B cell (primary cell): ENCODE measurements around the gene C19orf53. TPM values are rescaled to one million over a fixed set of nuclear protein-coding genes. Genes with fewer than 3 reads are reported as not detected.

Experiments used
- ATAC-seq: fragments of 200-7000 bp; cut with Tn5 transposase; one replicate; pipeline ENCODE4 v1.10.0; 2021; ENCODE audit warnings: low read depth, mild to moderate bottlenecking, moderate number of reproducible peaks, moderate library complexity
- CTCF ChIA-PET: fragments of 350-600 bp; sonication (Branson Sonifier 250); formaldehyde crosslinking; loops from one replicate; lab custom pipeline; 2021; ENCODE audit warnings: antibody characterized with exemption, inconsistent platforms; lab: Charles Lee
- POLR2A ChIA-PET: fragments of 350-600 bp; sonication (Branson Sonifier 250); formaldehyde crosslinking; loops from one replicate; lab custom pipeline; 2021; ENCODE audit warnings: antibody characterized with exemption; lab: Charles Lee
- DNase-seq: peaks from one replicate; pipeline ENCODE4 v3.0.0; 2013
- H2AFZ ChIP-seq: 2 replicates; pipeline ENCODE4 v1.6.1; 2012; ENCODE audit warnings: mild to moderate bottlenecking, low read depth, low read length; ENCODE audit not compliant: insufficient read depth, poor library complexity, severe bottlenecking
- H3K27ac ChIP-seq, 2 donors: 1 replicate in 1 of 2; 2 replicates in 1 of 2; pipeline ENCODE4 v1.5.1; 2012 to 2013; ENCODE audit warnings: low read length in 2 of 2, mild to moderate bottlenecking in 2 of 2, moderate library complexity in 1 of 2
- H3K27me3 ChIP-seq, 4 experiments: fragments of 200-600 bp in 1 of 4; sonication (generic) in 1 of 4; replicated peaks in 1 of 4; 1 replicate in 2 of 4; 2 replicates in 2 of 4; pipeline versions ENCODE4 v1.6.1 to v1.7.0; 2013 to 2016; ENCODE audit warnings: low read length in 3 of 4, mild to moderate bottlenecking in 2 of 4, mixed read lengths in 1 of 4, moderate library complexity in 1 of 4; ENCODE audit not compliant: insufficient read depth in 4 of 4, control insufficient read depth in 3 of 4; ENCODE audit errors: control extremely low read depth in 1 of 4
- H3K36me3 ChIP-seq, 2 experiments: replicated peaks in 1 of 2; 1 replicate in 1 of 2; 2 replicates in 1 of 2; pipeline versions ENCODE4 v1.6.1 to v1.7.1; 2013; ENCODE audit warnings: low read length in 1 of 2; ENCODE audit not compliant: insufficient read depth in 2 of 2, control insufficient read depth in 1 of 2; ENCODE audit errors: control extremely low read depth in 1 of 2, extremely low read depth in 1 of 2
- H3K4me1 ChIP-seq, 2 donors: fragments of 200-600 bp in 1 of 2; sonication (generic) in 1 of 2; 1 replicate in 1 of 2; 2 replicates in 1 of 2; pipeline versions ENCODE4 v1.5.1 to v1.6.1; 2013 to 2017; ENCODE audit warnings: low read length in 2 of 2; ENCODE audit not compliant: control insufficient read depth in 2 of 2, insufficient read depth in 2 of 2
- H3K4me2 ChIP-seq: replicated peaks from 2 replicates; pipeline ENCODE3; 2012; ENCODE audit warnings: mild to moderate bottlenecking, low read depth, low read length; ENCODE audit not compliant: poor library complexity, severe bottlenecking
- H3K4me3 ChIP-seq, 5 experiments: fragments of 200-600 bp in 1 of 5; sonication (generic) in 1 of 5; 1 replicate in 3 of 5; 2 replicates in 2 of 5; pipeline versions ENCODE4 v1.5.1 to v1.7.0; 2011 to 2016; ENCODE audit warnings: low read length in 4 of 5, mild to moderate bottlenecking in 4 of 5, low read depth in 2 of 5, control low read depth in 1 of 5, moderate library complexity in 1 of 5; ENCODE audit not compliant: insufficient read depth in 1 of 5; ENCODE audit errors: control extremely low read depth in 1 of 5, extremely low read depth in 1 of 5
- H3K79me2 ChIP-seq: fragments of 200-600 bp; sonication (generic); one replicate; pipeline ENCODE4 v1.6.0; 2016; ENCODE audit warnings: low read length; ENCODE audit not compliant: control insufficient read depth, insufficient read depth
- H3K9ac ChIP-seq: fragments of 200-600 bp; sonication (generic); 2 replicates; pipeline ENCODE4 v1.6.1; 2017; ENCODE audit warnings: mild to moderate bottlenecking, low read length, moderate library complexity
- H3K9me3 ChIP-seq, 3 donors: one replicate each; pipeline versions ENCODE4 v1.6.1 to v1.7.1; 2013; ENCODE audit warnings: low read length in 2 of 3; ENCODE audit not compliant: control insufficient read depth in 2 of 3, insufficient read depth in 1 of 3; ENCODE audit errors: control extremely low read depth in 1 of 3
- H4K20me1 ChIP-seq: 2 replicates; pipeline ENCODE4 v1.6.0; 2012; ENCODE audit warnings: mild to moderate bottlenecking, low read length; ENCODE audit not compliant: insufficient read depth, control insufficient read depth, poor library complexity, severe bottlenecking
- H3K27ac Mint-ChIP-seq: one replicate; pipeline ENCODE4 v1.8.0; 2021; ENCODE audit warnings: mixed read lengths
- H3K27me3 Mint-ChIP-seq: one replicate; pipeline ENCODE4 v1.8.0; 2021; ENCODE audit warnings: mixed read lengths
- H3K4me1 Mint-ChIP-seq: one replicate; pipeline ENCODE4 v1.8.0; 2021; ENCODE audit warnings: mixed read lengths
- H3K4me3 Mint-ChIP-seq: one replicate; pipeline ENCODE4 v1.8.0; 2021; ENCODE audit warnings: mixed read lengths
- H3K9me3 Mint-ChIP-seq: one replicate; pipeline ENCODE4 v1.8.0; 2022; ENCODE audit warnings: mixed read lengths; ENCODE audit not compliant: insufficient read depth
- EZH2 ChIP-seq: IDR thresholded peaks from 2 replicates; pipeline ENCODE4 v1.6.1; 2012; ENCODE audit warnings: borderline replicate concordance, low read depth, mild to moderate bottlenecking, moderate library complexity, low read length; ENCODE audit not compliant: insufficient read depth, poor library complexity, severe bottlenecking
- WGBS: methylation state at CpG from one replicate; pipeline ENCODE4 v1.1.5; 2013; ENCODE audit warnings: missing lambda C conversion rate; ENCODE audit not compliant: insufficient coverage; 5-methylcytosine and 5-hydroxymethylcytosine counted together
- intact Hi-C: fragments of 100-400 bp; cut with micrococcal nuclease; formaldehyde crosslinking; loops from one replicate; pipeline ENCODE4 v1.10.0; 2022
- polyA plus RNA-seq: library from polyadenylated mRNA; depleted of rRNA; stranded (reverse); fragments of >200 nt; gene quantifications from 2 replicates; pipeline ENCODE4 v1.2.3, GENCODE V29; 2012
- total RNA-seq, 2 donors: library from RNA; stranded (reverse); fragments of 120-200 nt in 1 of 2; gene quantifications; 1 replicate in 1 of 2; 2 replicates in 1 of 2; pipeline versions ENCODE4 v1.2.3 to v1.2.4, GENCODE V29; 2013 to 2022
- TF ChIP-seq, protein P1 (sequence below): fragments of 200-600 bp; IDR thresholded peaks from one replicate; pipeline ENCODE4 v1.8.0; 2022; ENCODE audit warnings: antibody characterized with exemption, mild to moderate bottlenecking

Gene C19orf53
- total and polyA plus RNA-seq, 2 donors (not counting 1 experiment from before 2014, with no cell fraction given): 62.5 to 110 TPM

DNA sequence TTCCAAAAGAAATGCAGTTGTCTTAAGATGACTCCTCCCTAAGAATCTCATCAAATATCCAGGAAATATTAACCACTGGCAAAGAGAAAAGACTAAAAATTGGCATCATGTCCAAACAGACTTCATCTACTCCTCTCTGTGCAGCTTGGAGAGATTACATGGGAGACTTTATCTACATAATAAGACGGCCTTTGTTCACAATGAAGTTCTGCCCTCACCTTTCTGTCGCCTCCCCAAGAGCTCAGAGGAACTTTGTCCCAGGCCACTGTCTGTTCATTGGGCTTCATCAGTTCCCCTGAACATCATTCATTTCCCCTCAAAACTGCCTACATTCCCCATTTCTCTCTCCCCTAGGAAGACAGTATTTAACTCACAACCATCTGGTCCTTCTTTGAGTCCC lies 32.4 kb upstream of the C19orf53 start:
- no peaks in the 10 kb centered on the region for H3K4me1 ChIP-seq
- DNase-seq (no peak), ATAC-seq (no peak)
- no peaks in the 10 kb centered on the region for H3K27me3 ChIP-seq
- no peak overlapping the region for H2AFZ ChIP-seq
- intact Hi-C loops: loop anchor here (10.0 kb wide), 1 partner anchor 1813 kb away; no protein-coding TSS in a partner anchor
- no peak overlapping the region for H3K9ac ChIP-seq
- H3K4me3 ChIP-seq: no peak overlapping the region
- ChIA-PET CTCF (interaction anchor here (0.6 kb wide), 1 partner anchor 49 kb away, joined by 3 read pairs; no protein-coding TSS in a partner anchor), POLR2A (interaction anchor here (0.5 kb wide), 1 partner anchor 46 kb away, joined by 6 read pairs; no protein-coding TSS in a partner anchor)
- no peak overlapping the region for H3K27ac ChIP-seq
- no peak overlapping the region for H3K4me2 ChIP-seq
- 83% methylated on average over 1 of the region's 2 CpGs for WGBS
- no peaks in the 10 kb centered on the region for H3K27me3 Mint-ChIP-seq
- H3K9me3 ChIP-seq: no peaks in the 10 kb centered on the region
- H3K36me3 ChIP-seq: no peaks in the 10 kb centered on the region
- TF ChIP-seq EZH2: no peak
- TF ChIP-seq, protein P1, sequence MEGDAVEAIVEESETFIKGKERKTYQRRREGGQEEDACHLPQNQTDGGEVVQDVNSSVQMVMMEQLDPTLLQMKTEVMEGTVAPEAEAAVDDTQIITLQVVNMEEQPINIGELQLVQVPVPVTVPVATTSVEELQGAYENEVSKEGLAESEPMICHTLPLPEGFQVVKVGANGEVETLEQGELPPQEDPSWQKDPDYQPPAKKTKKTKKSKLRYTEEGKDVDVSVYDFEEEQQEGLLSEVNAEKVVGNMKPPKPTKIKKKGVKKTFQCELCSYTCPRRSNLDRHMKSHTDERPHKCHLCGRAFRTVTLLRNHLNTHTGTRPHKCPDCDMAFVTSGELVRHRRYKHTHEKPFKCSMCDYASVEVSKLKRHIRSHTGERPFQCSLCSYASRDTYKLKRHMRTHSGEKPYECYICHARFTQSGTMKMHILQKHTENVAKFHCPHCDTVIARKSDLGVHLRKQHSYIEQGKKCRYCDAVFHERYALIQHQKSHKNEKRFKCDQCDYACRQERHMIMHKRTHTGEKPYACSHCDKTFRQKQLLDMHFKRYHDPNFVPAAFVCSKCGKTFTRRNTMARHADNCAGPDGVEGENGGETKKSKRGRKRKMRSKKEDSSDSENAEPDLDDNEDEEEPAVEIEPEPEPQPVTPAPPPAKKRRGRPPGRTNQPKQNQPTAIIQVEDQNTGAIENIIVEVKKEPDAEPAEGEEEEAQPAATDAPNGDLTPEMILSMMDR: no peak
- H3K4me1 Mint-ChIP-seq: peaks cover 2% of the 10 kb centered on the region
- H3K9me3 Mint-ChIP-seq: no peaks in the 10 kb centered on the region
- H4K20me1 ChIP-seq: no peaks in the 10 kb centered on the region
- no peak overlapping the region for H3K4me3 Mint-ChIP-seq
- H3K27ac Mint-ChIP-seq: no peak overlapping the region
- no peaks in the 10 kb centered on the region for H3K79me2 ChIP-seq

DNA sequence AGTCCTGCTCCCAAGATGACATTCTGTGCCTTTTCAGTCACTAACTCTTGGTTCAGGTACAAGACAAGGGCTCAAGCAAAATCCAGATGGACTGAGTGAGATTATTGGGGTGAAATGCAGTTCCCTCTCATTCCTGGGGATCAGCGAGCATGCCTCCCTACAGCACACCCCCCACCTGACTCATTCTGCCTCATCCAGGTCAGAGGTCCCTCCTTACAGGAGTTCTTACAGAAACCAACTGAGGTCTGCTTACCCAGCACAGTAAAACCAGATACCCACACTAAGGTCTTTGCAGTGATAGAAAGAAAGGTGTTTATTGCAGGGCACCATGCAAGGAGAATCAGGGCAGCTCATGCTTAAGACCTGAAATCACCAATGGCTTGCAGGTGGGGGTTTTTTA lies 31.5 kb upstream of the C19orf53 start:
- CTCF ChIA-PET: no interaction called here
- no peak overlapping the region for H2AFZ ChIP-seq
- POLR2A ChIA-PET: no interaction called here
- no peak overlapping the region for H3K4me3 ChIP-seq
- no peak overlapping the region for H3K27ac ChIP-seq
- intact Hi-C loops: loop anchor here (10.0 kb wide), 1 partner anchor 1812 kb away; no protein-coding TSS in a partner anchor
- no peak overlapping the region for H3K9ac ChIP-seq
- WGBS: no CpG with 5 or more reads among the region's 1 CpG
- H3K9me3 Mint-ChIP-seq: no peaks in the 10 kb centered on the region
- H3K4me2 ChIP-seq: no peak overlapping the region
- H3K27me3 Mint-ChIP-seq: no peaks in the 10 kb centered on the region
- peaks cover 3 to 5% of the 10 kb centered on the region in 2 donors for H3K4me1 ChIP-seq
- DNase-seq (no peak), ATAC-seq (no peak)
- H3K27ac Mint-ChIP-seq: no peak overlapping the region
- no peaks in the 10 kb centered on the region for H4K20me1 ChIP-seq
- H3K79me2 ChIP-seq: peaks cover under 1% of the 10 kb centered on the region
- H3K4me3 Mint-ChIP-seq: no peak overlapping the region
- peaks cover 0 to 5% (median 0%) of the 10 kb centered on the region in 3 donors for H3K9me3 ChIP-seq
- no peaks in the 10 kb centered on the region for H3K36me3 ChIP-seq
- TF ChIP-seq, protein P1: no peak
- no peak for TF ChIP-seq EZH2
- no peaks in the 10 kb centered on the region for H3K27me3 ChIP-seq
- peaks cover 9% of the 10 kb centered on the region for H3K4me1 Mint-ChIP-seq
